ENCODE data around the gene ADAP1. TPM values are rescaled to one million over a fixed set of nuclear protein-coding genes. Genes with fewer than 3 reads are reported as not detected.

Gene ADAP1
- total RNA-seq, 4 donors from 2014 or later: 84.9 to 360 (median 169) TPM

DNA sequence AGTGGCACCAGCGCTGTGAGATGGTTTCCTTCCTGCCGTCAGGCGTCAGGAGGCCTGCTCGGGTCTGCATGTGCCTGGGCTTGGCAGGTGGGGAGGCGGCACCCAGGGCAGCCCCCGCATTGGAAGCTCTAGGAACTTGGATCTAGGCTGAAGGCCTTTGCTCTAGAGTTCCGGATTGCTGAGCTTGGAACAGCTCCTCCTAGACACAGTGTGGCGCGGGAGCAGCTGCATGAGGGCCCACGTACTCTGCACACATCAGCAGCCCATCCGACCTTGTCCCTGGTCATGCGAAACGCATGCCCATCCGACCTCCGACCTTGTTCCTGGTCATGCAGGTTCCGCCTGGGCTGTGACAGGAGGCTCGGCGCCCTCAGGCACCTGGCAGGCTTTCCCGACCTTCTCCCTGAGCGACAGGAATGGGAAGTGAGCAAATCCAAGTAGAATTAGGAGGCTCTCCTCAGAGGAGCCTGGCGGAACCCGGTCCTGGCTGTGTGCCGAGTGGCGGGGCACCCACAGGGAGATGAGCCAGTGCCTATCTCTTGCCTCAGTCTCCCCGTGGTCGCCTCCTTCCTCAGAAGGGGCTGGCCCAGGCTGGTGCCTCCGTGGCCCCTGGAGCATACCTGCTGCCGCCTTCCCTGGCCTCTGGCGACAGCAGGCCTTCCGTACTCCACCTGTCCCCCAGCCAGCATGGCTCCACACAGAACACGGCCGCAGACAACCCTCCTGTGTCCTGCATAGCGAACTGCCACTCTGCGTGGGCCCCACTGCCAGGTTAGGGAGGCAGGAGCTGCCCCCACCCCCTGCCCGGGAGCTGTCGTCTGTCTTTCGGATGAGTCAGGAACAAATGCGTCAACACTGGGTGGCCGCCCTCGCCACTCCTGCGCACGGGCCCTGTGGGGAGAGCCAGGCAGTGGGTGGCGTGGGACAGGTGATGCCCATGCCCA lies 66.1 kb downstream of the ADAP1 start:
- intact Hi-C loops (cut with DNase I; ENCODE audit: low total_unique reads): no loop called here
- WGBS, 2 donors (ENCODE audit: low coverage in 1 of 2): 95% methylated on average over 43 of the region's 43 CpGs; no CpG with 5 or more reads in 1 of the 2 donors
- Histone ChIP-seq H3K4me1 (peaks cover 0 to 4% (median 0%) of the 10 kb centered on the region in 4 donors), H3K27ac (no peak overlapping the region), H3K27me3 (no peaks in the 10 kb centered on the region), H3K36me3 (peaks cover 0 to 39% (median 14%) of the 10 kb centered on the region in 4 donors), H3K4me3 (no peak overlapping the region), H3K9me3 (no peaks in the 10 kb centered on the region)
- TF ChIP-seq CTCF (IDR thresholded peaks at IDR 0.05) (no peak), POLR2A (IDR thresholded peaks at IDR 0.05) (no peak), POLR2AphosphoS5 (IDR thresholded peaks at IDR 0.05) (no peak), EP300 (IDR thresholded peaks at IDR 0.05; ENCODE audit: low read depth) (no peak)
- DNase-seq: no peak
- in situ Hi-C loops (cut with MboI; ENCODE audit: low pct_ligation_motif_present in 1 of 4, low pct_unique_long_range_greater_than_20kb in 1 of 4, low sequenced_read_pairs in 3 of 4): no loop called here

DNA sequence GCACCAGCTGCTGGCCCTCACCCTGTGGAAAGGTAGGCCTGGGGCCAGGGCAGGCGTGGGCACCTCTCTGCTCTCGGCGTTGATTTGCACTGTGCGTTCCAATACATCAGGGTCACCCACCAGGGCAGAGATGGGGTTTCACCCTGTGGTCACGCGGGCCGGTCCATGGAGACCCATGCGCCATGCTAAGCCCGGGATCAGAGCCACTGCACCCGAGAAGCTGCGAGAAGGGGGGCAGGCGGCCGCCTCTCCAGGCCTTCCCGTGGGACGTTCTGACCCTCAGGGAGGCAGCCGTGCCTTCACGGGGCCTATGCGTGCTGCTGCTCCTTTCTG lies 67.0 kb downstream of the ADAP1 start:
- TF ChIP-seq EP300 (IDR thresholded peaks at IDR 0.05; ENCODE audit: low read depth): no peak
- TF ChIP-seq POLR2A (IDR thresholded peaks at IDR 0.05): no peak
- no peak for TF ChIP-seq CTCF (IDR thresholded peaks at IDR 0.05)
- TF ChIP-seq POLR2AphosphoS5 (IDR thresholded peaks at IDR 0.05): no peak
- Histone ChIP-seq H3K27me3 (no peaks in the 10 kb centered on the region), H3K9me3 (no peaks in the 10 kb centered on the region), H3K27ac (no peak overlapping the region), H3K36me3 (peaks cover 0 to 39% (median 14%) of the 10 kb centered on the region in 4 donors), H3K4me1 (peaks cover 0 to 6% (median 3%) of the 10 kb centered on the region in 4 donors), H3K4me3 (no peak overlapping the region)
- DNase-seq: no peak
- 94% methylated on average over 18 of the region's 18 CpGs; no CpG with 5 or more reads in 1 of the 2 donors for WGBS, 2 donors (ENCODE audit: low coverage in 1 of 2)
- in situ Hi-C loops (cut with MboI; ENCODE audit: low pct_ligation_motif_present in 1 of 4, low pct_unique_long_range_greater_than_20kb in 1 of 4, low sequenced_read_pairs in 3 of 4): no loop called here
- intact Hi-C loops (cut with DNase I; ENCODE audit: low total_unique reads): no loop called here

DNA sequence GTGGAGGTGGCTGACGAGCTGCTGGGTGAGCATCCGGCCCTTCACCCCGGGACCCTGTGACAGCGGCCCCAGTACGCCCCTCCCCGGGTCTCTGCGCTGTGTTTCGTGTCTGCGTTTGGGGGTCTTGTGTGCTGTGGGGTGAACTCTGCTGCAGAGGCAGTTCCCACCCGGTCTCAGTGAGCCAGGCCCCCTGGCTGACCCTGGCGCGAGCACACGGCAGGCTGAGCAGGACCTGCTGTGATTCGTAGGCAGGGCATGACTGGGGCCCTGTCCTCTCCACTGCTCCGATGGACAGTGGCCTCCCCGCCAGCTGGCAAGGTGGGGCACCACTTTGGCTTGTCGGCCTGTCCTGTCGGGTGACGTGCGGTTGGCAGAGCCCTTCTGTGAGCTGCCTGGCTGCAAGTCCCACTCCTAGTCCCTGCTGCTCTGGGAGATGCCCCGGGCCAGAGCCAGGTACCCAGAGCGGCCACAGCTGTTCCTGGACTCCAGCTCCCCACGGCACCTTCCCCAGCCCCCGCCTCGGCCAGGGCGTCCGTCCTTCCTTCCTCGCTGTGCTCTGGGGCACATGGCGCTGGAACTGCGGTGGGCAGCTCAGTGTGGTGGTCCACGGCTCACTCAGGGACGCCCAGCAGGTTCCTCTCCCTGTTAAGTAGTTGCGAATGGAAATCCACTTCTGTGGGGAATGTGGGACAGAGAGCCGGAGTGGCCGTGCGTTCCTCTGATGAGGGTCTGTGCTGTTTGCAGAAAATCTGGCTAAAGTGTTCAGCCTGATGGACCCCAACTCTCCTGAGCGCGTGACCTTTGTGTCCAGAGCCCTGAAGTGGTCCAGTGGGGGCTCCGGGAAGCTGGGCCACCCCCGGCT lies 67.6 kb downstream of the ADAP1 start:
- in situ Hi-C loops (cut with MboI; ENCODE audit: low pct_ligation_motif_present in 1 of 4, low pct_unique_long_range_greater_than_20kb in 1 of 4, low sequenced_read_pairs in 3 of 4): no loop called here
- H3K4me1 ChIP-seq: peaks cover 0 to 6% (median 3%) of the 10 kb centered on the region in 4 donors
- no peak for DNase-seq

More for the DNA sequence above, 67.6 kb downstream of the ADAP1 start:
- Histone ChIP-seq H3K4me3 (no peak overlapping the region), H3K27me3 (no peaks in the 10 kb centered on the region), H3K9me3 (no peaks in the 10 kb centered on the region), H3K27ac (no peak overlapping the region), H3K36me3 (peaks cover 0 to 35% (median 12%) of the 10 kb centered on the region in 4 donors)
- intact Hi-C loops (cut with DNase I; ENCODE audit: low total_unique reads): no loop called here
- 95% methylated on average over 34 of the region's 40 CpGs; no CpG with 5 or more reads in 1 of the 2 donors for WGBS, 2 donors (ENCODE audit: low coverage in 1 of 2)
- TF ChIP-seq CTCF (IDR thresholded peaks at IDR 0.05) (no peak), POLR2AphosphoS5 (IDR thresholded peaks at IDR 0.05) (no peak), POLR2A (IDR thresholded peaks at IDR 0.05) (no peak), EP300 (IDR thresholded peaks at IDR 0.05; ENCODE audit: low read depth) (no peak)

All from transverse colon (tissue), 4 donors.